GM21825 (cell line): ENCODE results near the gene PLXNA2.

Experiments used
- ATAC-seq: cut with Tn5 transposase; IDR thresholded peaks from one replicate; pipeline ENCODE4 v1.9.1; 2021; ENCODE audit warnings: mild to moderate bottlenecking, moderate library complexity; ENCODE audit not compliant: unreplicated experiment

The PLXNA2 gene

DNA sequence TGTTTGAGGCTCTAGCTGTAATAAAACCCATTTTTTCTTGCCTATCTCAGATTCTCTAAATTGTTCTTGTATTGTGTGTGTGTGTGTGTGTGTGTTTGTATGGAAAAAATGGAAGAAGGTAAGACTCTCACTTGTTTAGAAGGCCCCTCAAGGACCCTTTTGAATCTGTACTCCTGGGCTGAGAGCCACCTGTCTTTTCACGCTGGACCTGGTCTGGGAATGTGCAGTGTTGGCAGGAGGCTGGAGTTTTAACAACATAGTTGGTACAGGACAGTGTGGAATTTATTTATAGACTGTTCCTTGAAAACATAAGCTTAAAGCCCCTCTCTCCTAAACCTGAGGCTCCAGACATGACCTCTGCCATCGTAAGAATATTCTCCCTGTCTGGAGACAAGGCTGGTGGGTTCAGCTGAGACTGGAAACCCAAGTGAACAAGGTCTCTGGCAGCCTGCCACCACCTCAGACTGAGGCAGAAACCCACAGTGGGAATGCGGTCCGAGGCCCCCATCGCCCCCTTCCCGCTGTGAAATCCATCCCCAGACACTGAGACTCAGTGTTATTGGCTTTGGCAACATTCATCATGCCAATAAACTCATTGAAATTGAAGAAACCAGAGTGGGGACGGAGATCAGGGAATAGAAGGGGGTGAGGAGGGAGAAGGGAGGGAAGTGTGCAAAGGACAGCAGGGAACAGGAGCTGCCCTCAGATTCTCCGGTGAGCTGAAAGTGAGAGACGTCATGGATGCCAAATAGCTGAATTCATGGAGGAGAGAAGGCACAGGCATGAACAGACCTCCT lies 24.6 kb upstream of the PLXNA2 start:
- ATAC-seq = no peak

DNA sequence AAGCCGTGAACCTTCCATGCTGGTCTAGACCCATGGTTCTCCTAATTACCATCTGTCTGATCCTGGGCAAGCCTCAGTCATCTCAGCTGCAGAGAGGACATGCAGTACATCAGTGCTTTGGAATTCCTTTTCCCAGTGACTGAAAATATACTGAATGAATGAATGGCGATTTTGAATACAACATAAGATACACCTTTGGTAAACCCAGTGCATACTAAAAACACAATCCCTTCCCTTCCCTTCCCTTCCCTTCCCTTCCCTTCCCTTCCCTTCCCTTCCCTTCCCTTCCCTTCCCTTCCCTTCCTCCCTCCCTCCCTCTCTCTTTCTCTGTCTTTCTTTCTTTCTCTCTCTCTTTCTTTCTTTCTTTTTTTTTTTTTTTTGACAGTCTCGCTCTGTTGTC lies 21.3 kb upstream of the PLXNA2 start:
- no peak for ATAC-seq

DNA sequence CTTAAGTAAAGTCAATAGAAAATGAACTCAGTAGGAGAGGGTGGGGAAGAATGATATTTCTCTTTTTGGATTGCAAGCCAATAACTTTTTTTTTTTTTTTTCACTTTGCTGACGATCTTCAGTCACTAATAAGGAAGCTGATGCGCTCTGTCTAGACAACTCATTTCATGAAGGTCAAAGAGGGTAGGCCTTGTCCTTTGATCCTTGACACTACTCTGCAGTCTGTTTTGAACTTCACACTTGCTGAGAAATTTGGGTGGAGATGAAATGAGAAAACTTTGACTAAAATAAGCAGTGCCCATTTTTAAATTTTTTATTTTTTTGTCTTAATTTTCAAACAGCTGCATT lies 20.9 kb upstream of the PLXNA2 start:
- ATAC-seq = no peak

DNA sequence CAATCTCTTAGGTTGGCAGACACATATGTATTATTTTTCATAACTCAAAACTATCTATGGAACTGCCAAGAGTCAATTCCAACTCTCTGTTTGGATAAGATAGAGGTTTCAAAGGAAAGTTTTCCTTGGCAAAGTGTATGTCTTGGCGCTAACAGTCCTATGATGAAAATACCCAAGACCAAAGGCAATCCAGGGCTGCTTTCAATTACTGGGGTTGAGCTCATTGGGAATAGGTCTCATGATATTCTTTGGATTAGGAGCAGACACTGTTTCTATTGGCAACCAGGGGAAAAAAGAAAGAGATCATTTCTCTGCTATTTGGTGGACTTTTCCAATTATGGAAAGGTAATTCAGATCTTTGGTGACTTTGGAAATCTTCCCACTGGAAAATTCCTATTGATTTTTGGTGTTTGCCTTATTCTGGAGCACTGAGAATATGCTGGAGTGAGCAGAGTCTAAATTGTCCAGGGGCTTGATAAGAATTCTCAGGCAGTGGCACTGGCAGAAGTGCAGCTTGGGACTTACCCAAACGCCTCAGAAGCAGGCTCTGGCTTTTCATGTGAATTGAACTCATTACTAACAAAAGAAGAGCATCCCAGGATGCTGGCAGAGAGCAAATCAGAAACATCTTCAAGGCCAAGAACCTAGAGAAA lies 20.4 kb upstream of the PLXNA2 start:
- ATAC-seq = no peak

DNA sequence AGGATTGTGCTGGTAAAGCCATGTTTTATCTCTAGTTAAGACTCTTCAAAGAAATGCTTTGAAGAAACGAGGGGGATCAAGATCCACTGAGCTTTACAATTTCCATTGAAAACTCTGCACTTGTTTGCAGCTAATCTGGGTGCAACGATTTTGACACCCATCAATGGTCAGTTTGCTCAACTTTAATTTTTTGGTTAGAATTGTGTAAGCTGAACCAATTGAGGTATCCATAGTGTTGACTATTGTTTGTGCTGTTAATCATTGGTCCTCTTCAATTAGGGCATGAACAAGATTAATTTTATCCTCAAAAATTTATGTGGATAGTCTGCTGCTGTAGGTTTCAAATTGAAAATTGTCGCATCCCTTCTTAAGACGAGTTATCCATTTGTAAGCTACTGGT lies 17.7 kb upstream of the PLXNA2 start:
- ATAC-seq = no peak

DNA sequence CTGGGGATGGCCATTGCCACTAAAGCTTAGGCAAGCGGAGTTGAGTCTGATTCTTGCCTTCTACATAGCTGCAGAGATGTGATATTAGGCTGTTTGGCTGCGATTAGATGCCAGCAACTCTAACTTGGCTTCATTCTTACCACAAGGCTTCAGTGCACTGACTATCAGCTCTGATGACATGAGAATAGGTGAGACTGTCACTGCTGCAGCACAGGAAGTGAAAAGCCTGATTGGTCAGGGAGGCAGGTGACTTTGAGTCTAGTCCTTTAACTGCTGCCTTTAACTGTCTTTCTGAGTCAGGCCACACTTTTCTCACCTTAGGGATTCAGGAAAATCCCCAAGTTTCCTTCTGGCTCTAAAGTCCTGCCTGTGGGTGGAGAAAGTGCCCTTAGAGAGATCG lies 14.1 kb upstream of the PLXNA2 start:
- ATAC-seq = no peak

DNA sequence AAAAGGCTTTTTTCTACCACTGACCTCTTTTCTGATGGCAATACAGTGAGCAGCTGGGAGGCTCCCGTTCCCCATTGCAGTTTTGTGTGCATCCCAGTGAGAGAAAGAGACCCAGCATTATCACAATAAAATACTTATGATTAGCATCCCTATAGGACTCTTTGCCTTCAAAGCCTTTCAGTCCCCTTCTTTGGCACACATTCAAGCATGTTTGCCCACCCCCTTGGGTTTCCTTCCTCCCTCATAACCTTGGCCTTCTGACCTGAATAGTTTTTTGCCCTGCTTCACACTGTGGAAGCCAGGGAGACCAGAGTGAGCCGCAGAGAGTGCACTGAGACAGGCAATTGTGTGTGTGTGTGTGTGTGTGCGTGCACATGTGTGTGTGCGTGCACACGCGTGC lies 13.2 kb upstream of the PLXNA2 start:
- no peak for ATAC-seq

DNA sequence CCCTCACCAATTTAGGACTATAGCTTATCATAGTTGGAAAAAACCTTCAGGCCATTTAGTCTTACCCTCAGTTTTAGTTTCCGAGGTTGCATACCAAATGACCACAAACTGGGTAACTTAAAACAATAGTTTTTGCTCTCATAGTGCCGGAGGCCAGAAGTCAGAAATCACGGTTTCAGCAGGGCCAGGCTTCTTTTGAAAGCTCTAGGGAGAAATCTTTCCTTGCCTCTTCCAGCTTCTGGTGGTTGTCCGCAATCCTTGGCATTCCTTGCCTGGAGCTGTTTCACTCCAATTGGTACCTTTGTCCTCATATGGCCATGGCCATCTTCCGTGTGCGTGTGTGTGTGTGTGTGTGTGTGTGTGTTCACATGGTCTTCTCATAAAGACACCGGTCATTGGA lies 12.4 kb upstream of the PLXNA2 start:
- ATAC-seq = no peak

DNA sequence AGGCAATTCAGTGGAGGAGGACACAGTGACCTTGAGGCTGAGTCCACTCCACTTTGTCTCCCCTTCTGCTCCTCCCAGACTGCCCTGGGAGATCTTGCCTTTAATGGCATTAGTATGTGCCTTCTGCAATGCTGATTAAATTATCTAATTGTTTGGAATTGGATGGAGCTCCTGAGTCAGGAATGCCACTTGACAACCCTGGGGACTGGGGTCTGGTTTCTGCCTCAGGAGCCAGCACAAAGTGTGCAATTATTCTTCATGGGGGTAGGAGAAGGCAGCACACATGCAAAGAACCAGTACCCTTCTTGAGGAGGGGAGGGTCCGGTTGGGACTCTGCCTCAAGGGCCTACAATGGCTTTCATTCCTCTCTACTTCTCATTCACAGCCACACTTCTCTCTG lies 11.9 kb upstream of the PLXNA2 start:
- no peak for ATAC-seq

DNA sequence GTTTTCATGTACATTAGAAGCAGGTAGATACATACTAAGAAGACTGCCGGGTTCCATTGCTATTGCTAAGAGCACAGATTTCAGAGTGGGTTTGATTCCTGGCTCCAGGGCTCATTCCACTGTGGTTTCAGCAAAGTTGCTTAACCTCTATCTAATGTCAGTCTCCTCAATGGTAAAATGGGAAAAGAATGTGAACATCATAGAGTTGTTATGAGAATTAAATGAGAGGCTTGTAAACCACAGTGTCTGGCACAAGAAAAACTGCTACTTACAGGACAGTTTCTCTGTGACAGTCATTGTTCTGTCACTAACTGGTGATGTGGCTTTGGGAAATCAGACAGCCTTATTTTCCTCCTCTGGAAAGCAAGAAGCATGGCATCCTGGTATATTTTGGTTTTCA lies 10.7 kb upstream of the PLXNA2 start:
- no peak for ATAC-seq

DNA sequence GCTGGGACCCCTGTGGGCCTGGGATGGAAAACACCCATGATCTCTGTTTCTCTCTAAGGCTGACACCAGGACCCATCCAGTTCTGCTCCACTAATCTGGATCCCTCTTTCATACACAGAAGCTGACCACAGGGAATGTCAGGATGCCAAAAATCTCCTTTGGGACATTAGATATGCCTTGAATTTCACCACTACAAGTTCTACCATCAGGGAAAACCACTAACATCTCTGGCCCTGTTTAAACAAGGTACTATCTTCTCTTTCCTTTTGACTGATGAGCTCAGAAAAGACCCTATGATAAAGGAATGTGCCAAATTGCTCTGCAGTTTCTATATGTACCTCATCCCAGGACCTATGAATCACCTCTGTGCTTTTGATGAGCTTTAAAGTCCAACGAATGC lies 10.2 kb upstream of the PLXNA2 start:
- ATAC-seq = no peak

DNA sequence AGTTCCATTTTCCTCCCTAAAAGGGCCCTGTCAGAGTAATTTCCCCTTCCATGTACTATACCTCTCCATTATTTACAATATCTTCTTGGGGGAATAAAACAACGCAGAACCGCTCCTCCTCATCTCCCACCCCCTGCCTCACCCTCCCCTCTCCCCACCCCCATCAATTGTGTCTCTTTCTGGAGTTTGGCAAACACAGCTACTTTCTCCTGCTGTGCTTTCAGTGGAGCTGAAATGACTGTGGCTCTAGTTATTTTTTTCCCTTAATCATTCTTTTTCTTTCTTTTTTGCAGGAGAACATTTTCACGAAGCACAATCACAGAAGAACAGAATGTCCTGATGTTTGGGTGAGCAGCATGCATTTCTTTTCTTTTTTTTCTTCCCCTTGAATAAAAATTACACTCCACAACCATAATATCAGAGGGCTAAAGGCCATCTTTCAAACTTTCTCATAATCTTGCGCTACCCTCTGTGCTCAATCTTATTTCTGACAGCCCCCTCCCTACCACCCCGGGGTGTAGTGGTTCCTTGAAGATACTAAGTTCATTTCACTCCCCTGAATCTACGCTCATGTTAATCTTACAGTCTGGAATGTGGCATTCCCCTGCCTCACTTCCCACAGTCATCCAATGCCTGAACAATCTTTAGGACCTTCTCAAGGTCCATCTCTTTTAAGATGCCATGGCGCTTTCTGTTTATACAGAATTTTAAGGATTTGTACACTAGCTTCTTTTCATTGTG lies 8.8 kb upstream of the PLXNA2 start:
- ATAC-seq = no peak

DNA sequence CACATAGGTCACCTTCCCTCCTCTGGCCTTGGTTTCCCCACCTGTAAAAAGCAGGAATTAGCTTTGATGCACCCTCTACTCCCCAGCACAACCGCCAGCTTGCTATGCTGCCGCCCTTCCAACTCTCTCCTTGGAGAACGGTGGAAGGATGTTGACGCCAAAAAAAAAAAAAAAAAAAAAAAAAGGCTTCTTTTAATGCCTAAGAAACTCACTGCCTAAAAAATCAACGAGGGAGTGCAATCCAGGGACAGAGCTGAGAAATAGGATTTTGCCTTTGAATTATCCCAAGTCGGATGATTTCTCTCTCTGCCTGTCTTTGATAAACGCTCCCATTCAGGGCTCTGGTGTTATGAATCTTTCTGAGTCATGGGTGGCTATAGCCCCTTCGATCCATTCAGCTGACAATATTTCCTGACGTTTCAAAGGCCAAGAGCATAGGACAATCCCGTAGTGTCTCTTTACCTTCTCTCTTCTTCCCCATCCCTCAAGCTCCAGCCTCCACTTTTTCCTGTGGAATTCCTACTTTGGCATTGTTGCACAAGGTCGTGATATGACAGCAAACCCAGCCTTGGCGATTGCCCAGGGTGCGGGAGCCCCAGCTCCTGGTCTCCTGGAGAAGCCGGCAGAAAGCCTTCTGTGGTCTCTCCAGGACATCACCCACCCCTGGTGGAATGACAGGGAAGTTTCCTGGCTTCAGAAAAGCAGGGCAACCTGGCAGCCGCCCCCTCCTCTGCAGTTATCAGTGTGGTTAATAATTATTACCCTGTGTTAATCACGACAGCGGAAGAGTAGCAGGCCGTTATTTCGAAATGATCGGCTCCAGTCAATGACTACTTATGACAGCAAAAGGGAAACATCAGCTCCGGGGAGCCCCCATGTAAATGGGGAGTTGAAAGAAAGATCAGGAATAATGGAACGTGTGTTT lies 8.0 kb upstream of the PLXNA2 start:
- no peak for ATAC-seq

DNA sequence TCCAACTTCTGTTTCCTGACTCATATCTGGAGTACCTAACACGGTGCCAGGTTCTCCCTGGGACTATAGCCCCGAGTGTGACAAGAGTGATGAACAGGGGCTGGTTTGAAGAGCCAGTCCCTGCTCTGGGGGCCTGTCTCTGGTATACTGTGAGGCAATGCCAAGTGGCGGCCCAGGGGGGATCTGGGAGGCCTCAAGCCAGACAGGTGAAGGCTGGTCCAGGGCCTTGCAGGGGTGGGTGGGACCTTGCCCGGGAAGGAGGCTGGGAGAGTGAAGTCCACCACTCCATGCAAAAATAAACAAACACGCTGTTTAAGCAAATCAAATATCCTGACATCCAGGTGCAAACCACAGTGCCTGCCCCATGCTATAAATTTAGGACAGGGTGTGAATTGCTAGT lies 6.8 kb upstream of the PLXNA2 start:
- no peak for ATAC-seq

DNA sequence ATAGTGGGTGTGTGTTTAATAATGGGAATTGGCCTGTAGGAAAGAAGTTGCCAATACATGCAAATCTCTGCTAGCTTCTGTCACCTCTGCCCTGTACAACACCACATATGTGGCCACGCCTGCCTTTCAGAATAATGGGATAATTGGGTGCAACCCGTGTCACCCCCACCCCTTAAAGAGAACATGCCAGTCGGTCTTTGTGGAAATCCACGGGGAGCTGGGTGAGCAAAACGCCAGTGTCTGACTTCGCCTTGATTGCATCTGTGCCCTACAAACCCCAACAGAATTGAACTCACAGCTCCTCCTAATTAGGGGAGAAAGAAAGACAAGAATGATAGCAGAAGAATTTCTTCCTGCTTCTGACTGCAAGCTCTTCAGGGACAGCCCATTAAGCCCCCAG lies 6.4 kb upstream of the PLXNA2 start:
- ATAC-seq = no peak

DNA sequence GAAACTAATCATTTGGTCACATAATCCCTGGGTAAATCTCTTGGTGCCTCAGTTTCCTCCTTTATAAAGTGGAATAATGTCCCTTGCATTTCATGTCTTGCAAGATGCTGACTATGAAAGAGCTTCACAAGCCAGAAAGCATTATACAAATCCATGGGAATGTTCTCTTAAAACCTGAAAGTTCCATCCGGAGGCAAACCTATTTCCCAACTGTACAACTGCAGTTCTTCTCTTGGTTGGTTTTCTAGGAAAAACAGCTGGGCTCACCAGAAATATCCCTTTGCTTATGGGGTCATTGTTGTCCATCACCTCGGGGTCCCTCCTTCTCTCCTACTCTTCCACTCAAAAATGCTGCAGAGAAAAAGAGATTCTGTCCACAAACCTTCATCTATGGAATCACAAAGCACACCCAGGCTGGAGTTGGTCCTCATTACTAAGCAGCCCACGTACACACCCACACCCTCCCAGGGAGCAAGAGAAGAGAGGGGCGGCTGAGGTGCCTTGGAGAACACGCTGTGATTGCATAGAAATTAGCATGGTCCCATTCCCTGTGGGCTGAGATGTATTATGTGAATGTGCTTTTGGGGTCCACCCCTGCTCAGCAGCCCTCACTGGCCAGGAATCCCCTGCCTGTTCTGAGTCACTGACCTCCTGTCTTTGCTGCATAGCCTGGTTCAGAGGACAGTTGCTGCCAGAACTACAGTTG lies 5.0 kb upstream of the PLXNA2 start:
- no peak for ATAC-seq

DNA sequence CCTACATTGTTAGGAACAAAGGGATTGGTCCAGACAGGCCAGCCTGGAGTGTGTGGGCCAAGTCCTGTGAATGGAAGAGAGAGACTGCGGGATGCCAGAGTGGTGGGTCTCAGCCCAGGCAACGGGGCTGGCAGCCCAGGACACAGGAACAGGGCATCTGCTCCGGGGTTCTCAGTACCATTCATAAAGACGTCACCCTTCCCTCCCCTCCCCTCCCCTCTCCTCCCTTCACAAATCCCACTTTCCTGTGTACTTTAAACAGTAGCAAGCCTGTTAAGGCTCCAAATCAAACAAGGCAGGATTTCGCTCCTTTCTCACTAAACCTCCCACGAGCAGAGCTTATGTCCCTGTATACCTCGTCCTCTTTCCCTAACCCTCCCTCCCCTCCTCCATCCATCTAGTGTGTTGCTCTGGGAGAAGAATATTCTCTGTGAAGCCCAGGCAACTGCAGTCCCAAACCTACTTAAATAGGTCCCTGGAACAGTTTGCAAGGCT lies 4.2 kb upstream of the PLXNA2 start:
- ATAC-seq = no peak

DNA sequence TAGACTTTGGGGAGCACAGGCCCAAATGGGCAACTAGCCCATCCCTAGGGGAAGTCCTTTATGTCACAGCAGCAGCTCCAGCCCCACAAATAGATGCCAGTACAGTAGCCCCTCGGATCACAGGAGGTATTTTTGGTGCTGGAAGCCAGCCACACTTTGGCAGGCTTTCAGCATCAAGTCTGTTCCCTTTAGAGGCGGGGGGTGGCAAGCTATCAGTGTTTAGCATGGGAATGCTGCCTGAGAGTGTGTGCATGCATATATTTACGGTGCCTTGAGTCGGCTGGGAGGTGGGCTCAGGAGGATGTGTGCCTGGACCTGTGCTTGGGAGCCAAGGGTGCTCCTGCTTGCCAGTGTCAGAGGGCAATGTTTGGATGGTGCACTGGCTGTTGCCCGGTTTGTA lies 3.5 kb upstream of the PLXNA2 start:
- no peak for ATAC-seq

DNA sequence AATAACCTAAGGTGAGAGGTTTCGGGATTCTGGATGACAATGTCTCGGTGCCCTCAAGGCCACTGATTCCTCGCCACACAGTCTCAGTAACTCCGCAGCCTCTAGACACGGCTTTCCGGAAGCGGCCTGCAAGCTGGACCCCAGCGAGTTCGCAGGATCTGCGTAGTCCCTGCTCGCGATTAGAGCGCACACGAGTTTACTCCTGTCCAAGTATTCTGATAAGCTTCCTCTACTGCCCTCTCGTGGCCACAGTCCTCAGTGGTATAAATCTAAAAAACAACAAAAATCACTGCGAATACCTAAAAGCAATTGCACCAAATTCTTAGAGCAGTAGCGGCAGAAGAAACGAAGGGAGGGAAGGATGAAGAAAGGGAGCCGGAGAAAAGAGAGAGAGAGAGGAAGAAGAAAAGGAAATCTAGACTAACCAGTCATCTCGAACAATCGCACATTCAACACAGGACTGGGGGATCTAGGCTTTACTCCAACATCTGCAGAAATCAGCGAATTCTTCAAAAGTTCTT lies 1.1 kb upstream of the PLXNA2 start:
- ATAC-seq = no peak

DNA sequence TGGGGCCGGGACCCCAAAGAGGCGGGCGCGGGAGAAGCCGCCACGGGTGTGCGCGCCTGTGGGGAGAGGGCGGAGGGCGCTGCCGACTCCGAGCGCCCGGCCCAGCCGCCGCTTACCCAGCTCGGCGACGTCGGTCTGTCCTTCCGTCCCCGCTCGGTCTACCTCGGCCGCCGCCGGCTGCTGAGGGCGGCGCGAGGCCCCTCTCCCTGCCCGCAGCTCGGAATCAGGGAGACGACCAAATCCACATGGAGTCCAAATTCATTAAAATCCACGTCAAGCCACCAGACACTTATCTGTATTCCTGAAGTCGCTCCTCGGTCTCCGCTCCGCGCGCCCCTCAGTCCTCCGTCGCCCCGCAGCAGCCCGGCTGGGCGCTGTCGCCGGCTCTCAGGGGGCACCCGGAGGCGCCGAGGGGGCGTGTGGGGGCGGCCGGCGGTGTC lies 637 bp downstream of the PLXNA2 start:
- no peak for ATAC-seq
